ENCODE data around the gene EIF3J. TPM values are rescaled to one million over a fixed set of nuclear protein-coding genes. Genes with fewer than 3 reads are reported as not detected.

Gene EIF3J
- polyA plus RNA-seq, 1 experiment, result 97.5 TPM

GRCh38 chr15:44588541-44588940 is 51.6 kb downstream of the EIF3J start:
- ChIA-PET POLR2A (no interaction called here), CTCF (interaction anchor here (1.0 to 4.9 kb wide), 3 partner anchors 11 to 150 kb away, joined by 3 to 38 read pairs (median 4); no protein-coding TSS in a partner anchor)
- Histone ChIP-seq H3K27ac (ENCODE audit: low read depth, low read length) (no peak overlapping the region), H3K4me3 (ENCODE audit: low read depth, low read length) (no peak overlapping the region), H3K27me3 (ENCODE audit: control insufficient read depth, insufficient read depth, low read length) (no peaks in the 10 kb centered on the region), H3K9me3 (ENCODE audit: control insufficient read depth, insufficient read depth, low read length) (no peaks in the 10 kb centered on the region)
- no peak for DNase-seq (ENCODE audit: low read depth, low spot score)
- TF ChIP-seq CTCF (IDR thresholded peaks at IDR 0.05; ENCODE audit: low read depth, low read length), result no peak

- no peak for TF ChIP-seq CTCF (IDR thresholded peaks at IDR 0.05; ENCODE audit: low read depth, low read length)
- H3K9me3 ChIP-seq (ENCODE audit: control insufficient read depth, insufficient read depth, low read length), result no peaks in the 10 kb centered on the region
- ChIA-PET POLR2A (no interaction called here), CTCF (interaction anchor here (1.7 to 5.0 kb wide), 2 partner anchors 12 to 147 kb away, joined by 12 to 41 read pairs; no protein-coding TSS in a partner anchor)
- no peak for DNase-seq (ENCODE audit: low read depth, low spot score)
- no peak overlapping the region for H3K27ac ChIP-seq (ENCODE audit: low read depth, low read length)
- H3K27me3 ChIP-seq (ENCODE audit: control insufficient read depth, insufficient read depth, low read length), result no peaks in the 10 kb centered on the region
- no peak overlapping the region for H3K4me3 ChIP-seq (ENCODE audit: low read depth, low read length)
Observed at GRCh38 chr15:44591326-44591725, 54.4 kb downstream of the EIF3J start.

GRCh38 chr15:44593042-44593736 is 56.2 kb downstream of the EIF3J start:
- POLR2A ChIA-PET, result interaction anchor here (0.6 kb wide), 1 partner anchor 14 kb away, joined by 3 read pairs; no protein-coding TSS in a partner anchor
- no peak overlapping the region for H3K27ac ChIP-seq (ENCODE audit: low read depth, low read length)
- DNase-seq (ENCODE audit: low read depth, low spot score), result no peak
- CTCF ChIA-PET, result interaction anchor here (0.6 to 5.0 kb wide), 19 partner anchors 8 to 362 kb away, joined by 3 to 41 read pairs (median 4); partner anchors contain the start of genes SPG11 and TRIM69
- no peaks in the 10 kb centered on the region for H3K27me3 ChIP-seq (ENCODE audit: control insufficient read depth, insufficient read depth, low read length)
- peak; percentile 57 for TF ChIP-seq CTCF (IDR thresholded peaks at IDR 0.05; ENCODE audit: low read depth, low read length)
- no peaks in the 10 kb centered on the region for H3K9me3 ChIP-seq (ENCODE audit: control insufficient read depth, insufficient read depth, low read length)
- no peak overlapping the region for H3K4me3 ChIP-seq (ENCODE audit: low read depth, low read length)

GRCh38 chr15:44595246-44595645 is 58.3 kb downstream of the EIF3J start:
- Histone ChIP-seq H3K27me3 (ENCODE audit: control insufficient read depth, insufficient read depth, low read length) (no peaks in the 10 kb centered on the region), H3K9me3 (ENCODE audit: control insufficient read depth, insufficient read depth, low read length) (no peaks in the 10 kb centered on the region), H3K27ac (ENCODE audit: low read depth, low read length) (no peak overlapping the region), H3K4me3 (ENCODE audit: low read depth, low read length) (no peak overlapping the region)
- POLR2A ChIA-PET, result interaction anchor here (0.6 kb wide), 1 partner anchor 117 kb away, joined by 3 read pairs; no protein-coding TSS in a partner anchor
- no peak for DNase-seq (ENCODE audit: low read depth, low spot score)
- CTCF ChIA-PET, result interaction anchor here (5.0 kb wide), 1 partner anchor 16 kb away, joined by 41 read pairs; no protein-coding TSS in a partner anchor
- TF ChIP-seq CTCF (IDR thresholded peaks at IDR 0.05; ENCODE audit: low read depth, low read length), result no peak
